Nephron (organoid): ENCODE results near the gene PPM1N.

Source experiments
- H3K27ac Mint-ChIP-seq, 3 experiments: 2 replicates each; pipeline ENCODE4 v1.8.0; 2020; ENCODE audit warnings: mixed read lengths in 3 of 3, mild to moderate bottlenecking in 2 of 3, moderate library complexity in 1 of 3
- H3K27me3 Mint-ChIP-seq: 2 replicates; pipeline ENCODE4 v1.8.0; 2021; ENCODE audit warnings: low read depth, mild to moderate bottlenecking, moderate library complexity, mixed read lengths
- H3K36me3 Mint-ChIP-seq: 2 replicates; pipeline ENCODE4 v1.8.0; 2020; ENCODE audit warnings: low read depth, mixed read lengths
- H3K4me1 Mint-ChIP-seq: 2 replicates; pipeline ENCODE4 v1.8.0; 2020; ENCODE audit warnings: mixed read lengths
- H3K4me3 Mint-ChIP-seq, 3 experiments: 2 replicates each; pipeline ENCODE4 v1.8.0; 2020; ENCODE audit warnings: mild to moderate bottlenecking in 3 of 3, mixed read lengths in 3 of 3, moderate library complexity in 2 of 3
- H3K9me3 Mint-ChIP-seq: 2 replicates; pipeline ENCODE4 v1.8.0; 2020; ENCODE audit warnings: mixed read lengths
- CTCF ChIP-seq, 3 experiments: fragments of 200-600 bp; sonication (generic); IDR thresholded peaks; one replicate each; pipeline ENCODE4 v1.5.0; 2021; ENCODE audit warnings: antibody characterized with exemption in 3 of 3; ENCODE audit not compliant: unreplicated experiment in 3 of 3

Gene PPM1N

DNA sequence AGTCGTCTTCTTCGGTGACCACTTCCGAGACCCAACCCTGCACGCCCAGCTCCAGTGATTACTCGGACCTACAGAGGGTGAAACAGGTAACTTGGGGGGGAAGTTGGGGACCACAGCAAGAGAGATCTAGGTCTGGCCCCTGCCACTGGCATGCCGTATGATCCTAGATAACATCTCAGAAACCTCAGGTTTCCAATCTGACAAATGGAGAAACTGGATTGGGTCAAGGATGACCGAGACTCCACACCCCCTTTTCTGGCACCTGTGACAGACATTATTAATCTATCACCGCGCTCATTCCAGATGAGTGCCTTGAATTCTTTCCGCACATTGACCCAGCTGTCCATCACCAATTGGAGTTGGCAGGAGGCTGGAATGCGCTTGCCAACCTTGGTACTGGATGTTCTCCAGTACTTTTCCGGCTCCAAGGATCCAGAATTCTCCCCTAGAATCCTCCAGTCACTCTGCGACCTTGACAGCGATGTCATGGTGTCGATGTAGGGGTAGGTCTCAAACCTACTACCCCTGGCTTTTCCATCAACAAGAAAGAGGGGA, 26.4 kb downstream of the PPM1N start:
- Mint-ChIP-seq H3K27me3 (peaks cover 29% of the 10 kb centered on the region), H3K4me3 (no peak overlapping the region), H3K9me3 (no peaks in the 10 kb centered on the region), H3K36me3 (peaks cover 27% of the 10 kb centered on the region), H3K4me1 (peaks cover 4% of the 10 kb centered on the region), H3K27ac (no peak overlapping the region)
- TF ChIP-seq CTCF (IDR thresholded peaks at IDR 0.05; ENCODE audit: unreplicated experiment in 3 of 3) = no peak

DNA sequence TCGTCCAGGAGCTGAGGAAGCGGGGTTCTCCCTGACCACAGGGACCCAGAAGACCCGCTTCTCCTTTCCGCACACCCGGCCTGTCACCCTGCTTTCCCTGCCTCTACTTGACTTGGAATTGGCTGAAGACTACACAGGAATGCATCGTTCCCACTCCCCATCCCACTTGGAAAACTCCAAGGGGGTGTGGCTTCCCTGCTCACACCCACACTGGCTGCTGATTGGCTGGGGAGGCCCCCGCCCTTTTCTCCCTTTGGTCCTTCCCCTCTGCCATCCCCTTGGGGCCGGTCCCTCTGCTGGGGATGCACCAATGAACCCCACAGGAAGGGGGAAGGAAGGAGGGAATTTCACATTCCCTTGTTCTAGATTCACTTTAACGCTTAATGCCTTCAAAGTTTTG, 27.9 kb downstream of the PPM1N start:
- no peak for TF ChIP-seq CTCF (IDR thresholded peaks at IDR 0.05; ENCODE audit: unreplicated experiment in 3 of 3)

DNA sequence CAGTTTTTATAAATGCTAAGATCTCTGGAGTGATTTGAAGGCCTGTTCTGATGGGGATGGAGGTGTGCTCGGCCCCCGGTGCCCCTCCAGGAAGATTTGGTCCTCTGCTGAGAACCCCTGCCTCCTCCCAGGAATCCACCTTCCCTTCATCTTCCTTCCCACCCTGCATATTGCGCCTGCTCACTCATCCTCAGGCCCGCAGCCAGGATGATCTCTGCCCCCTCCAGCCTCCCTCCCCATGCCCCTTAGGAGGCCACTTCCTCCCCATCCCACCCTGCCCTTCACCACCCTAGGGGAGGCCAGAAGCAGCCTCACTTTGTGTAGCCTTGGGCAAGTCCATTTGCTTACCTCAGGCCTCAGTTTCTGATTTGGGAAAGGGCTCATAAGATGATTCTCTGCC, 28.7 kb downstream of the PPM1N start:
- Mint-ChIP-seq H3K27ac (no peak overlapping the region), H3K27me3 (peaks cover 44% of the 10 kb centered on the region), H3K4me1 (peaks cover 4% of the 10 kb centered on the region), H3K36me3 (peaks cover 25% of the 10 kb centered on the region), H3K9me3 (peaks cover 6% of the 10 kb centered on the region), H3K4me3 (no peak overlapping the region)
- no peak for TF ChIP-seq CTCF (IDR thresholded peaks at IDR 0.05; ENCODE audit: unreplicated experiment in 3 of 3)

More for the DNA sequence above, 27.9 kb downstream of the PPM1N start:
- Mint-ChIP-seq H3K27me3 (peaks cover 36% of the 10 kb centered on the region), H3K4me3 (no peak overlapping the region), H3K27ac (no peak overlapping the region), H3K4me1 (peaks cover 4% of the 10 kb centered on the region), H3K36me3 (peaks cover 21% of the 10 kb centered on the region), H3K9me3 (no peaks in the 10 kb centered on the region)

- TF ChIP-seq CTCF (IDR thresholded peaks at IDR 0.05; ENCODE audit: unreplicated experiment in 3 of 3) = no peak
- no peak overlapping the region for H3K27ac Mint-ChIP-seq
- H3K27me3 Mint-ChIP-seq = peaks cover 44% of the 10 kb centered on the region
- peaks cover 25% of the 10 kb centered on the region for H3K36me3 Mint-ChIP-seq
- peak overlapping the region in 2 of 3 experiments; percentile 44 to 74 for H3K4me3 Mint-ChIP-seq
- peaks cover 4% of the 10 kb centered on the region for H3K4me1 Mint-ChIP-seq
- H3K9me3 Mint-ChIP-seq = peaks cover 10% of the 10 kb centered on the region
Observed at GRCh38 chr19:45527731-45528130, 29.5 kb downstream of the PPM1N start.

- Mint-ChIP-seq H3K36me3 (peaks cover 25% of the 10 kb centered on the region), H3K27me3 (peaks cover 44% of the 10 kb centered on the region)
Observed at GRCh38 chr19:45528149-45528743, 30.0 kb downstream of the PPM1N start.

More at GRCh38 chr19:45528149-45528743, 30.0 kb downstream of the PPM1N start:
- Mint-ChIP-seq H3K27ac (peak overlapping the region in 1 of 3 experiments; percentile 12), H3K4me1 (peaks cover 4% of the 10 kb centered on the region), H3K4me3 (peak overlapping the region; percentile 63 to 75 (median 74)), H3K9me3 (peaks cover 10% of the 10 kb centered on the region)
- no peak for TF ChIP-seq CTCF (IDR thresholded peaks at IDR 0.05; ENCODE audit: unreplicated experiment in 3 of 3)
